ENCODE results near the gene HSPB8. TPM values are rescaled to one million over a fixed set of nuclear protein-coding genes. Genes with fewer than 3 reads are reported as not detected.
A peak's percentile ranks its signal among the peaks of the same experiment; 100 is the strongest.

The HSPB8 gene
- total RNA-seq, 2 donors from 2014 or later = 9.7 to 10.4 TPM

DNA sequence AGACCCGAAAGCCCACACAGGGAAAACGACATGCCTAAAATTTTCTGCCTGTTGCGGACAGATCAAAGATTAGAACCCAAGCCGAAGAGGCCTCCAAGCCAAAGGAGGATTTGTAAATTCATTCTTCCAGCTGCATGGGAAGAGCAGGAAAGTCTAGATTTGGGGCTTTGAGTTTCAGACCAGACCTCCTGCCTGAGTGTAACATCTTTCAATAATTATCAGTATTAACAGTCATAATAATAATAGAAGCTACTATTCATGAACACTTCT is 1.7 kb upstream of the HSPB8 start:
- H3K4me3 ChIP-seq (ENCODE audit: low read length) = no peak overlapping the region
- no peak overlapping the region for H3K4me3 Mint-ChIP-seq
- TF ChIP-seq, protein P1, sequence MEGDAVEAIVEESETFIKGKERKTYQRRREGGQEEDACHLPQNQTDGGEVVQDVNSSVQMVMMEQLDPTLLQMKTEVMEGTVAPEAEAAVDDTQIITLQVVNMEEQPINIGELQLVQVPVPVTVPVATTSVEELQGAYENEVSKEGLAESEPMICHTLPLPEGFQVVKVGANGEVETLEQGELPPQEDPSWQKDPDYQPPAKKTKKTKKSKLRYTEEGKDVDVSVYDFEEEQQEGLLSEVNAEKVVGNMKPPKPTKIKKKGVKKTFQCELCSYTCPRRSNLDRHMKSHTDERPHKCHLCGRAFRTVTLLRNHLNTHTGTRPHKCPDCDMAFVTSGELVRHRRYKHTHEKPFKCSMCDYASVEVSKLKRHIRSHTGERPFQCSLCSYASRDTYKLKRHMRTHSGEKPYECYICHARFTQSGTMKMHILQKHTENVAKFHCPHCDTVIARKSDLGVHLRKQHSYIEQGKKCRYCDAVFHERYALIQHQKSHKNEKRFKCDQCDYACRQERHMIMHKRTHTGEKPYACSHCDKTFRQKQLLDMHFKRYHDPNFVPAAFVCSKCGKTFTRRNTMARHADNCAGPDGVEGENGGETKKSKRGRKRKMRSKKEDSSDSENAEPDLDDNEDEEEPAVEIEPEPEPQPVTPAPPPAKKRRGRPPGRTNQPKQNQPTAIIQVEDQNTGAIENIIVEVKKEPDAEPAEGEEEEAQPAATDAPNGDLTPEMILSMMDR (conservative IDR thresholded peaks at IDR 0.05) = no peak
- no peaks in the 10 kb centered on the region for H3K36me3 Mint-ChIP-seq (ENCODE audit: low read depth)
- H3K36me3 ChIP-seq (ENCODE audit: control insufficient read depth, insufficient read depth, low read length) = no peaks in the 10 kb centered on the region
- no peak overlapping the region for H3K27ac Mint-ChIP-seq
- no peaks in the 10 kb centered on the region for H3K9me3 Mint-ChIP-seq
- H3K27me3 ChIP-seq (ENCODE audit: control insufficient read depth, insufficient read depth, low read length, poor library complexity, severe bottlenecking) = peaks cover 8% of the 10 kb centered on the region
- H3K4me1 Mint-ChIP-seq = peaks cover 39% of the 10 kb centered on the region
- H3K4me1 ChIP-seq (ENCODE audit: control insufficient read depth, insufficient read depth, low read length) = peaks cover 25% of the 10 kb centered on the region
- no peak overlapping the region for H3K9ac ChIP-seq (ENCODE audit: extremely low read depth, low read length, poor library complexity, severe bottlenecking)
- H3K9me3 ChIP-seq (ENCODE audit: control insufficient read depth, low read length) = no peaks in the 10 kb centered on the region
- no peak overlapping the region for H3K27ac ChIP-seq (ENCODE audit: low read depth, low read length)
- DNase-seq = no peak
- peaks cover 40% of the 10 kb centered on the region for H3K27me3 Mint-ChIP-seq (ENCODE audit: insufficient read depth)
- WGBS, 2 experiments (ENCODE audit: insufficient coverage in 1 of 2, insufficient read length in 1 of 2) = 90 to 94% methylated on average over 3 to 4 of the region's 4 CpGs

DNA sequence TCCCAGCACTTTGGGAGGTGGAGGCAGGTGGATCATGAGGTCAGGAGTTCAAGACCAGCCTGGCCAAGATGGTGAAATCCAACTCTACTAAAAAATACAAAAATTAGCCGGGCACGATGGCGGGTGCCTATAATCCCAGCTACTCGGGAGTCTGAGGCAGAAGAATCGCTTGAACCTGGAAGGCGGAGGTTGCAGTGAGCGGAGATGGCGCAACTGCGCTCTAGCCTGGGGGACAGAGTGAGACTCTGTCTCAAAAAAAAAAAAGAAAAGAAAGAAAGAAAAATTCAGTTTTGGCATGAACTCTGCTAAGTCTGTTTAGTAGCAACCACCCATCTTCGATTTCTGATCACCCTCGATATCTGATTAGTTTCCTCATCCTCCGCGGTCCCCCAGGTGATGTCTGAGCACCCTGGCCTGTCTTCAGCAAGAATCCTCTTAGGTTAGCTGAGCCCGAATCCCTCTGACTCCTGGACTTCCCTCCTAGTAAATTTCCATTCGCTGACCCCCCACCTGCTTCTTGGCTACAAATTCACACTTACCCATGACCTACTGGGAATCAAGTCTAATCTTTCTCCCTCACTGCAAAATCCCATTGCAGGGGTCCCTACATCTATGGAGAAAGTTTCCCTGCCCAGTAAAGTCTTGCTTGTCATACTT is 879 bp upstream of the HSPB8 start:
- peak; percentile 87 for DNase-seq
- H3K27ac ChIP-seq (ENCODE audit: low read depth, low read length) = no peak overlapping the region
- TF ChIP-seq, protein P1 (conservative IDR thresholded peaks at IDR 0.05) = no peak
- H3K36me3 Mint-ChIP-seq (ENCODE audit: low read depth) = no peaks in the 10 kb centered on the region
- H3K4me3 ChIP-seq (ENCODE audit: low read length) = no peak overlapping the region
- H3K9ac ChIP-seq (ENCODE audit: extremely low read depth, low read length, poor library complexity, severe bottlenecking) = no peak overlapping the region
- H3K27ac Mint-ChIP-seq = no peak overlapping the region
- peaks cover 35% of the 10 kb centered on the region for H3K4me1 Mint-ChIP-seq
- H3K9me3 Mint-ChIP-seq = no peaks in the 10 kb centered on the region
- 89% methylated on average over 15 of the region's 15 CpGs for WGBS, 2 experiments (ENCODE audit: insufficient coverage in 1 of 2, insufficient read length in 1 of 2)
- peaks cover 35% of the 10 kb centered on the region for H3K27me3 Mint-ChIP-seq (ENCODE audit: insufficient read depth)
- peaks cover 25% of the 10 kb centered on the region for H3K4me1 ChIP-seq (ENCODE audit: control insufficient read depth, insufficient read depth, low read length)
- H3K27me3 ChIP-seq (ENCODE audit: control insufficient read depth, insufficient read depth, low read length, poor library complexity, severe bottlenecking) = peaks cover 8% of the 10 kb centered on the region
- H3K9me3 ChIP-seq (ENCODE audit: control insufficient read depth, low read length) = no peaks in the 10 kb centered on the region
- H3K36me3 ChIP-seq (ENCODE audit: control insufficient read depth, insufficient read depth, low read length) = no peaks in the 10 kb centered on the region
- H3K4me3 Mint-ChIP-seq = no peak overlapping the region

GRCh38 chr12:119179335-119180021 is 747 bp downstream of the HSPB8 start:
- peaks cover 8% of the 10 kb centered on the region for H3K27me3 ChIP-seq (ENCODE audit: control insufficient read depth, insufficient read depth, low read length, poor library complexity, severe bottlenecking)
- peak overlapping the region; percentile 54 for H3K27ac ChIP-seq (ENCODE audit: low read depth, low read length)
- peaks cover 25% of the 10 kb centered on the region for H3K4me1 ChIP-seq (ENCODE audit: control insufficient read depth, insufficient read depth, low read length)
- no peaks in the 10 kb centered on the region for H3K9me3 ChIP-seq (ENCODE audit: control insufficient read depth, low read length)
- no peaks in the 10 kb centered on the region for H3K36me3 ChIP-seq (ENCODE audit: control insufficient read depth, insufficient read depth, low read length)
- peak overlapping the region; percentile 84 for H3K9ac ChIP-seq (ENCODE audit: extremely low read depth, low read length, poor library complexity, severe bottlenecking)
- 50 to 56% methylated on average over 6 to 18 of the region's 18 CpGs for WGBS, 2 experiments (ENCODE audit: insufficient coverage in 1 of 2, insufficient read length in 1 of 2)
- H3K27ac Mint-ChIP-seq = peak overlapping the region; percentile 97
- H3K36me3 Mint-ChIP-seq (ENCODE audit: low read depth) = no peaks in the 10 kb centered on the region
- peaks cover 39% of the 10 kb centered on the region for H3K4me1 Mint-ChIP-seq
- H3K27me3 Mint-ChIP-seq (ENCODE audit: insufficient read depth) = peaks cover 32% of the 10 kb centered on the region
- H3K4me3 ChIP-seq (ENCODE audit: low read length) = peak overlapping the region; percentile 73
- TF ChIP-seq, protein P1 (conservative IDR thresholded peaks at IDR 0.05) = no peak
- peak; percentile 94 for DNase-seq
- peak overlapping the region; percentile 55 for H3K4me3 Mint-ChIP-seq
- no peaks in the 10 kb centered on the region for H3K9me3 Mint-ChIP-seq

All from endodermal cell (in vitro differentiated cells).